Parathyroid adenoma (tissue), 2 donors: ENCODE data around the gene TBL2.
A peak's percentile ranks its signal among the peaks of the same experiment; 100 is the strongest.
"Not testable (repeated sequence)": the region's sequence is repeated elsewhere in the genome, so short reads cannot be mapped to it uniquely, and the experiment has no call there.

Experiments
- H2AFZ ChIP-seq: fragments of 300-600 bp; sonication (generic); one replicate; pipeline ENCODE4 v1.7.0; 2017; ENCODE audit warnings: antibody characterized with exemption, mild to moderate bottlenecking
- H3K27ac ChIP-seq: fragments of 300-600 bp; sonication (generic); one replicate; pipeline ENCODE4 v1.7.0; 2017
- H3K27me3 ChIP-seq: fragments of 300-600 bp; sonication (generic); one replicate; pipeline ENCODE4 v1.7.0; 2017; ENCODE audit warnings: low read length; ENCODE audit not compliant: control insufficient read depth, insufficient read depth
- H3K36me3 ChIP-seq: fragments of 300-600 bp; sonication (generic); one replicate; pipeline ENCODE4 v1.7.0; 2017; ENCODE audit warnings: low read length; ENCODE audit not compliant: control insufficient read depth, insufficient read depth
- H3K4me1 ChIP-seq: fragments of 300-600 bp; sonication (generic); one replicate; pipeline ENCODE4 v1.7.0; 2017; ENCODE audit warnings: control low read depth
- H3K4me2 ChIP-seq: fragments of 300-600 bp; sonication (generic); one replicate; pipeline ENCODE4 v1.7.0; 2017; ENCODE audit warnings: low read length
- H3K4me3 ChIP-seq: fragments of 300-600 bp; sonication (generic); one replicate; pipeline ENCODE4 v1.7.0; 2017; ENCODE audit warnings: low read depth, low read length
- H3K79me2 ChIP-seq: fragments of 300-600 bp; sonication (generic); one replicate; pipeline ENCODE4 v1.7.0; 2017; ENCODE audit warnings: control low read depth
- H3K9ac ChIP-seq: fragments of 300-600 bp; sonication (generic); one replicate; pipeline ENCODE4 v1.7.0; 2017; ENCODE audit warnings: mild to moderate bottlenecking
- H3K9me3 ChIP-seq: fragments of 300-600 bp; sonication (generic); one replicate; pipeline ENCODE4 v1.7.0; 2017; ENCODE audit warnings: low read length; ENCODE audit not compliant: control insufficient read depth
- CTCF ChIP-seq: fragments of 300-600 bp; sonication (generic); IDR thresholded peaks from one replicate; pipeline ENCODE4 v1.7.0; 2017; ENCODE audit warnings: antibody characterized with exemption, mild to moderate bottlenecking
- donor health status: primary hyperparathyroidism.

The TBL2 gene

GRCh38 chr7:73612598-73613269 lies 34.4 kb upstream of the TBL2 start:
- Histone ChIP-seq H2AFZ (no peak overlapping the region), H3K9ac (no peak overlapping the region), H3K4me1 (peaks cover 4% of the 10 kb centered on the region), H3K79me2 (no peaks in the 10 kb centered on the region), H3K27ac (no peak overlapping the region), H3K9me3 (no peaks in the 10 kb centered on the region), H3K4me2 (peak overlapping the region; percentile 17), H3K27me3 (no peaks in the 10 kb centered on the region), H3K36me3 (no peaks in the 10 kb centered on the region), H3K4me3 (no peak overlapping the region)
- no peak for TF ChIP-seq CTCF

GRCh38 chr7:73611017-73611555 lies 32.7 kb upstream of the TBL2 start:
- no peaks in the 10 kb centered on the region for H3K27me3 ChIP-seq
- H3K36me3 ChIP-seq, result no peaks in the 10 kb centered on the region
- no peaks in the 10 kb centered on the region for H3K79me2 ChIP-seq
- H3K4me1 ChIP-seq, result peaks cover 4% of the 10 kb centered on the region
- no peak overlapping the region for H3K4me3 ChIP-seq
- H3K4me2 ChIP-seq, result no peak overlapping the region
- H3K27ac ChIP-seq, result no peak overlapping the region
- H3K9me3 ChIP-seq, result no peaks in the 10 kb centered on the region
- no peak for TF ChIP-seq CTCF
- no peak overlapping the region for H2AFZ ChIP-seq
- no peak overlapping the region for H3K9ac ChIP-seq

- no peak overlapping the region for H2AFZ ChIP-seq
- H3K4me2 ChIP-seq, result no peak overlapping the region
- no peak for TF ChIP-seq CTCF
- H3K4me1 ChIP-seq, result peaks cover 4% of the 10 kb centered on the region
- no peaks in the 10 kb centered on the region for H3K79me2 ChIP-seq
- H3K36me3 ChIP-seq, result no peaks in the 10 kb centered on the region
- H3K27me3 ChIP-seq, result no peaks in the 10 kb centered on the region
- no peak overlapping the region for H3K9ac ChIP-seq
- H3K9me3 ChIP-seq, result no peaks in the 10 kb centered on the region
- no peak overlapping the region for H3K27ac ChIP-seq
- H3K4me3 ChIP-seq, result no peak overlapping the region
These were observed 31.7 kb upstream of the TBL2 start for GRCh38 chr7:73610105-73610504.

GRCh38 chr7:73607692-73607983 lies 29.3 kb upstream of the TBL2 start:
- H2AFZ ChIP-seq, H3K4me2 ChIP-seq, H3K9ac ChIP-seq, H3K36me3 ChIP-seq, H3K27me3 ChIP-seq, H3K9me3 ChIP-seq, H3K79me2 ChIP-seq, H3K4me1 ChIP-seq, H3K4me3 ChIP-seq, H3K27ac ChIP-seq: not testable (repeated sequence)

GRCh38 chr7:73606801-73607691 lies 28.7 kb upstream of the TBL2 start:
- Histone ChIP-seq H3K79me2 (no peaks in the 10 kb centered on the region), H3K4me2 (no peak overlapping the region), H3K4me1 (no peaks in the 10 kb centered on the region), H3K4me3 (no peak overlapping the region), H3K27ac (no peak overlapping the region), H3K9me3 (no peaks in the 10 kb centered on the region), H2AFZ (no peak overlapping the region), H3K27me3 (no peaks in the 10 kb centered on the region), H3K36me3 (no peaks in the 10 kb centered on the region), H3K9ac (no peak overlapping the region)
- TF ChIP-seq CTCF, result peak; percentile 95
